HepG2 (cell line): ENCODE measurements around the gene PPP4R1. TPM values are rescaled to one million over a fixed set of nuclear protein-coding genes. Genes with fewer than 3 reads are reported as not detected.

ENCODE experiments used
- ATRX ChIP-seq: sonication (generic); formaldehyde crosslinking; IDR thresholded peaks from 2 replicates; pipeline ENCODE4 v1.4.0; 2020; ENCODE audit warnings: missing genetic modification reagents, borderline replicate concordance
- ETV6 ChIP-seq: sonication (generic); formaldehyde crosslinking; conservative IDR thresholded peaks from 2 replicates; pipeline ENCODE4 v1.4.0; 2020; ENCODE audit warnings: missing genetic modification reagents
- HNRNPLL ChIP-seq: fragments of 200-400 bp; formaldehyde crosslinking; IDR thresholded peaks from 2 replicates; pipeline ENCODE4 v1.6.1; 2017; ENCODE audit warnings: mild to moderate bottlenecking, low read depth, low read length; ENCODE audit not compliant: poor library complexity, severe bottlenecking
- MXD1 ChIP-seq: sonication (generic); formaldehyde crosslinking; IDR thresholded peaks from 2 replicates; pipeline ENCODE4 v1.4.0; 2020; ENCODE audit warnings: mild to moderate bottlenecking, missing genetic modification reagents
- MYPOP ChIP-seq: sonication (generic); formaldehyde crosslinking; IDR thresholded peaks from 2 replicates; pipeline ENCODE4 v1.8.1; 2023; ENCODE audit warnings: mild to moderate bottlenecking, moderate library complexity, missing genetic modification reagents
- PHF20 ChIP-seq: sonication (generic); formaldehyde crosslinking; IDR thresholded peaks from 2 replicates; pipeline ENCODE4 v1.5.0; 2020; ENCODE audit warnings: mild to moderate bottlenecking, missing genetic modification reagents
- TBX2 ChIP-seq: sonication (generic); formaldehyde crosslinking; IDR thresholded peaks from 2 replicates; pipeline ENCODE4 v1.5.0; 2020; ENCODE audit warnings: missing genetic modification reagents, mild to moderate bottlenecking, borderline replicate concordance
- THAP7 ChIP-seq: sonication (generic); formaldehyde crosslinking; IDR thresholded peaks from 2 replicates; pipeline ENCODE4 v1.8.1; 2023; ENCODE audit warnings: mild to moderate bottlenecking, missing genetic modification reagents
- YEATS4 ChIP-seq: sonication (generic); formaldehyde crosslinking; IDR thresholded peaks from 2 replicates; pipeline ENCODE4 v1.4.0; 2020; ENCODE audit warnings: missing genetic modification reagents, borderline replicate concordance
- ZNF142 ChIP-seq: sonication (generic); formaldehyde crosslinking; IDR thresholded peaks from 2 replicates; pipeline ENCODE4 v1.4.0; 2020; ENCODE audit warnings: missing genetic modification reagents
- ZNF354B ChIP-seq: sonication (generic); formaldehyde crosslinking; IDR thresholded peaks from 2 replicates; pipeline ENCODE4 v1.8.0; 2022; ENCODE audit warnings: mild to moderate bottlenecking, missing genetic modification reagents
- ZNF446 ChIP-seq: sonication (generic); formaldehyde crosslinking; IDR thresholded peaks from 2 replicates; pipeline ENCODE4 v1.5.0; 2020; ENCODE audit warnings: mild to moderate bottlenecking, missing genetic modification reagents
- polyA plus RNA-seq, 8 experiments: library from polyadenylated mRNA; depleted of rRNA in 3 of 8; stranded (reverse) in 7 of 8; unstranded in 1 of 8; fragments of >200 nt; fragmentation: Illumina TruSeq in 4 of 8; extraction: Trizol in 4 of 8; gene quantifications; 2 replicates each; pipeline versions ENCODE4 v1.2.1 to v1.2.3, GENCODE V29; 2011 to 2016; ENCODE audit warnings: low read depth in 4 of 8, missing spikeins in 1 of 8, mixed read lengths in 1 of 8; ENCODE audit not compliant: insufficient read depth in 1 of 8
- total RNA-seq, 5 experiments: library from RNA; depleted of rRNA; stranded (reverse); fragments of >200 nt; fragmentation: Illumina TruSeq; extraction: Trizol; gene quantifications; 2 replicates each; pipeline ENCODE4 v1.2.3, GENCODE V29; 2016; ENCODE audit warnings: low read depth in 1 of 5
- TF ChIP-seq, protein P1 (sequence below): IDR thresholded peaks from 2 replicates; pipeline ENCODE4 v1.6.1; 2012; ENCODE audit warnings: inconsistent platforms
- TF ChIP-seq, protein P2 (sequence below): sonication (generic); formaldehyde crosslinking; IDR thresholded peaks from 2 replicates; pipeline ENCODE4 v1.4.0; 2020; ENCODE audit warnings: missing genetic modification reagents

Gene PPP4R1
- total and polyA plus RNA-seq, 2 of the 13 experiments (the other 11 are each of a cell fraction or from before 2014, with no cell fraction given): 66.5 to 72.4 TPM

- TF ChIP-seq MYPOP (CRISPR knock-in tag) (0 out of 2 replicates have a peak, but pooled peaks have one; percentile 14), ZNF446 (CRISPR knock-in tag) (0 out of 2 replicates have a peak, but pooled peaks have one; percentile 52), HNRNPLL (peak; percentile 50), ZNF142 (CRISPR knock-in tag) (0 out of 2 replicates have a peak, but pooled peaks have one; percentile 40), MXD1 (CRISPR knock-in tag) (peak; percentile 20; the same call in 1 of the 2 replicates), ETV6 (CRISPR knock-in tag) (0 out of 2 replicates have a peak, but pooled peaks have one; percentile 36), ATRX (no peak), YEATS4 (CRISPR knock-in tag) (peak; percentile 56; the same call in 1 of the 2 replicates), PHF20 (CRISPR knock-in tag) (0 out of 2 replicates have a peak, but pooled peaks have one; percentile 44), ZNF354B (CRISPR knock-in tag) (no peak), THAP7 (CRISPR knock-in tag) (no peak), TBX2 (peak; percentile 73)
- TF ChIP-seq, protein P1, sequence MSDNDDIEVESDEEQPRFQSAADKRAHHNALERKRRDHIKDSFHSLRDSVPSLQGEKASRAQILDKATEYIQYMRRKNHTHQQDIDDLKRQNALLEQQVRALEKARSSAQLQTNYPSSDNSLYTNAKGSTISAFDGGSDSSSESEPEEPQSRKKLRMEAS: peak; percentile 73
- TF ChIP-seq, protein P2, sequence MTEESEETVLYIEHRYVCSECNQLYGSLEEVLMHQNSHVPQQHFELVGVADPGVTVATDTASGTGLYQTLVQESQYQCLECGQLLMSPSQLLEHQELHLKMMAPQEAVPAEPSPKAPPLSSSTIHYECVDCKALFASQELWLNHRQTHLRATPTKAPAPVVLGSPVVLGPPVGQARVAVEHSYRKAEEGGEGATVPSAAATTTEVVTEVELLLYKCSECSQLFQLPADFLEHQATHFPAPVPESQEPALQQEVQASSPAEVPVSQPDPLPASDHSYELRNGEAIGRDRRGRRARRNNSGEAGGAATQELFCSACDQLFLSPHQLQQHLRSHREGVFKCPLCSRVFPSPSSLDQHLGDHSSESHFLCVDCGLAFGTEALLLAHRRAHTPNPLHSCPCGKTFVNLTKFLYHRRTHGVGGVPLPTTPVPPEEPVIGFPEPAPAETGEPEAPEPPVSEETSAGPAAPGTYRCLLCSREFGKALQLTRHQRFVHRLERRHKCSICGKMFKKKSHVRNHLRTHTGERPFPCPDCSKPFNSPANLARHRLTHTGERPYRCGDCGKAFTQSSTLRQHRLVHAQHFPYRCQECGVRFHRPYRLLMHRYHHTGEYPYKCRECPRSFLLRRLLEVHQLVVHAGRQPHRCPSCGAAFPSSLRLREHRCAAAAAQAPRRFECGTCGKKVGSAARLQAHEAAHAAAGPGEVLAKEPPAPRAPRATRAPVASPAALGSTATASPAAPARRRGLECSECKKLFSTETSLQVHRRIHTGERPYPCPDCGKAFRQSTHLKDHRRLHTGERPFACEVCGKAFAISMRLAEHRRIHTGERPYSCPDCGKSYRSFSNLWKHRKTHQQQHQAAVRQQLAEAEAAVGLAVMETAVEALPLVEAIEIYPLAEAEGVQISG (CRISPR knock-in tag): peak; percentile 46; the same call in 1 of the 2 replicates
Observed at GRCh38 chr18:9614401-9615279, at the start of gene PPP4R1 (continued).
